K562 (cell line): ENCODE measurements around the gene CD55. TPM values are rescaled to one million over a fixed set of nuclear protein-coding genes. Genes with fewer than 3 reads are reported as not detected.

ENCODE experiments used
- ARID2 ChIP-seq: fragments of 450-650 bp; IDR thresholded peaks from 2 replicates; pipeline ENCODE4 v1.6.1; 2017; ENCODE audit warnings: antibody characterized with exemption, mild to moderate bottlenecking
- CHCHD3 ChIP-seq: fragments of 250-450 bp; sonication (Bioruptor Pico); IDR thresholded peaks from 2 replicates; pipeline ENCODE4 v2.1.2; 2022; ENCODE audit warnings: mild to moderate bottlenecking
- LEF1 ChIP-seq: fragments of 450-650 bp; IDR thresholded peaks from 2 replicates; pipeline ENCODE4 v1.6.1; 2016; ENCODE audit warnings: mild to moderate bottlenecking
- MAFF ChIP-seq: IDR thresholded peaks from 2 replicates; pipeline ENCODE4 v1.6.1; 2012; ENCODE audit warnings: low read length, improper control_type of control experiment
- NFYB ChIP-seq: IDR thresholded peaks from 2 replicates; pipeline ENCODE4 v1.6.1; 2011; ENCODE audit warnings: mild to moderate bottlenecking, moderate library complexity; ENCODE audit not compliant: insufficient read length; ENCODE audit errors: extremely low read depth
- PHF20 ChIP-seq: fragments of 450-650 bp; IDR thresholded peaks from 2 replicates; pipeline ENCODE4 v1.6.1; 2018; ENCODE audit not compliant: partially characterized antibody
- PKNOX1 ChIP-seq: fragments of 450-650 bp; IDR thresholded peaks from 2 replicates; pipeline ENCODE4 v1.6.1; 2016
- POLR2A ChIP-seq: fragments of 450-650 bp; conservative IDR thresholded peaks from 2 replicates; pipeline ENCODE4 v1.6.1; 2016
- SAFB ChIP-seq: fragments of 200-400 bp; formaldehyde crosslinking; IDR thresholded peaks from 2 replicates; pipeline ENCODE4 v1.6.1; 2017; ENCODE audit warnings: low read depth, low read length, borderline replicate concordance
- SMARCA5 ChIP-seq: fragments of 450-650 bp; IDR thresholded peaks from 2 replicates; pipeline ENCODE4 v1.6.1; 2016
- STAG1 ChIP-seq: sonication (generic); formaldehyde crosslinking; IDR thresholded peaks from 2 replicates; pipeline ENCODE4 v1.5.0; 2020; ENCODE audit warnings: missing genetic modification reagents, borderline replicate concordance
- ZNF589 ChIP-seq: fragments of 200-800 bp; sonication (Bioruptor generic); IDR thresholded peaks from 2 replicates; pipeline ENCODE4 v1.6.1; 2016; ENCODE audit warnings: low read depth, missing genetic modification characterization, missing compliant biosample characterization
- ZNF639 ChIP-seq, 2 experiments: fragments of 200-800 bp in 1 of 2; sonication (Bioruptor generic) in 1 of 2; sonication (generic) in 1 of 2; formaldehyde crosslinking in 1 of 2; IDR thresholded peaks in 1 of 2; conservative IDR thresholded peaks in 1 of 2; 2 replicates each; pipeline versions ENCODE4 v1.5.0 to v1.6.1; 2016 to 2020; ENCODE audit warnings: missing compliant biosample characterization in 1 of 2, missing genetic modification characterization in 1 of 2, missing genetic modification reagents in 1 of 2
- ZNF699 ChIP-seq: fragments of 250-450 bp; sonication (Bioruptor Pico); IDR thresholded peaks from 2 replicates; pipeline ENCODE4 v1.8.0; 2021; ENCODE audit warnings: mild to moderate bottlenecking, moderate library complexity; ENCODE audit not compliant: insufficient replicate concordance
- ZNF717 ChIP-seq: fragments of 250-450 bp; sonication (Bioruptor Pico); IDR thresholded peaks from 2 replicates; pipeline ENCODE4 v1.5.0; 2021
- polyA plus RNA-seq, 8 experiments: library from polyadenylated mRNA; depleted of rRNA in 4 of 8; stranded (reverse) in 5 of 8; unstranded in 3 of 8; fragments of >200 nt; fragmentation: Nextera tagmentation in 2 of 8; fragmentation: Illumina TruSeq in 1 of 8; extraction: Ambion mirVana in 2 of 8; extraction: Trizol in 1 of 8; gene quantifications; 2 replicates each; pipeline versions ENCODE4 v1.2.1 to v1.2.3, GENCODE V29; 2011 to 2014; ENCODE audit warnings: inconsistent platforms in 1 of 8, missing spikeins in 1 of 8
- total RNA-seq, 7 experiments: library from RNA; depleted of rRNA in 6 of 7; stranded (reverse); fragments of >200 nt in 6 of 7; fragmentation: Illumina TruSeq in 2 of 7; extraction: Trizol in 2 of 7; gene quantifications; 2 replicates each; pipeline versions ENCODE4 v1.2.1 to v1.2.3, GENCODE V29; 2011 to 2021; ENCODE audit warnings: low replicate concordance in 1 of 7
- TF ChIP-seq, protein P1 (sequence below): sonication (generic); formaldehyde crosslinking; IDR thresholded peaks from 2 replicates; pipeline ENCODE4 v1.8.0; 2023; ENCODE audit warnings: missing genetic modification reagents, mild to moderate bottlenecking, borderline replicate concordance
- TF ChIP-seq, protein P2 (sequence below), 2 experiments: fragments of 150-350 bp in 1 of 2; IDR thresholded peaks; 2 replicates each; pipeline ENCODE4 v1.6.1; 2012 to 2016; ENCODE audit warnings: low read depth in 2 of 2, low read length in 2 of 2, mild to moderate bottlenecking in 1 of 2, moderate library complexity in 1 of 2

CD55 gene
- total and polyA plus RNA-seq, 9 of the 15 experiments (the other 6 are each of a cell fraction or from before 2014, with no cell fraction given), result 17.7 to 150 (median 97.0) TPM

DNA sequence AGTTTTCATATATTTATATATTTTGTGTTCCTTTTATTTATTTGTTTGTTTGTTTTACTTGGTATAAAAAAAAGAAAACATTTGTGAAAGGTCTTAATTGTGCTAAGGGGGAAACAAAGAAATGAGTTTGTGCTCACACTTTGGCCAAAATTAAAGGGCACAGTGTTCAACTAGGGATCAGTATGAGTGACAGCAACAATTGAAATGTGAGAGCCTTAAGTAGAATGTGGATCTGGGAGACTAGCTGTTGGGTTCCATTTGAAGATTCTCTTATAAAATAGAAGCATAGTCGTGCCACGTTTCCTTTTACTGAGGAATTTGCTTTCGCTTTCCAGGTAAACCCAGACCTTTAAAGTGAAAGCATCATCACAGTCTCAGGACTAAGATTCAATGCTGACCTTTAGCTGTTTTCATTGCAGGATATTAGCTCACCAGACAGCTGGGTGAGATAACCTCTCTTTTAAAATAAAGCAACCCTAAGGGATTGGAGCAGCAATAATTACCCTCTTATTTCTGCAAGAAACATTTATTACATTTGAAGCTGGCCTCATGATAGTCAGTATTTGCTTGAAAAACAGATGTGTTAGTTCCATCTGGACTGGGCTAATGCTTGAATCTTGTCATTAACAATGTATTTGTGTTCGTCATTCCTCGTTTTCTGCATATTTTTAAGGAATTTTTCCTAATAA is 37.1 kb upstream of the CD55 start (continued):
- TF ChIP-seq PKNOX1, result peak; percentile 64
- no peak for TF ChIP-seq ZNF699 (CRISPR knock-in tag)
- TF ChIP-seq ZNF639 (CRISPR knock-in tag; conservative IDR thresholded peaks at IDR 0.05 in 1 of 2, IDR thresholded peaks at IDR 0.05 in 1 of 2), result no peak
- no peak for TF ChIP-seq ZNF717
- TF ChIP-seq MAFF, result no peak
- TF ChIP-seq ZNF589 (CRISPR knock-in tag), result peak; percentile 79; the same call in 1 of the 2 replicates
- TF ChIP-seq, protein P1, sequence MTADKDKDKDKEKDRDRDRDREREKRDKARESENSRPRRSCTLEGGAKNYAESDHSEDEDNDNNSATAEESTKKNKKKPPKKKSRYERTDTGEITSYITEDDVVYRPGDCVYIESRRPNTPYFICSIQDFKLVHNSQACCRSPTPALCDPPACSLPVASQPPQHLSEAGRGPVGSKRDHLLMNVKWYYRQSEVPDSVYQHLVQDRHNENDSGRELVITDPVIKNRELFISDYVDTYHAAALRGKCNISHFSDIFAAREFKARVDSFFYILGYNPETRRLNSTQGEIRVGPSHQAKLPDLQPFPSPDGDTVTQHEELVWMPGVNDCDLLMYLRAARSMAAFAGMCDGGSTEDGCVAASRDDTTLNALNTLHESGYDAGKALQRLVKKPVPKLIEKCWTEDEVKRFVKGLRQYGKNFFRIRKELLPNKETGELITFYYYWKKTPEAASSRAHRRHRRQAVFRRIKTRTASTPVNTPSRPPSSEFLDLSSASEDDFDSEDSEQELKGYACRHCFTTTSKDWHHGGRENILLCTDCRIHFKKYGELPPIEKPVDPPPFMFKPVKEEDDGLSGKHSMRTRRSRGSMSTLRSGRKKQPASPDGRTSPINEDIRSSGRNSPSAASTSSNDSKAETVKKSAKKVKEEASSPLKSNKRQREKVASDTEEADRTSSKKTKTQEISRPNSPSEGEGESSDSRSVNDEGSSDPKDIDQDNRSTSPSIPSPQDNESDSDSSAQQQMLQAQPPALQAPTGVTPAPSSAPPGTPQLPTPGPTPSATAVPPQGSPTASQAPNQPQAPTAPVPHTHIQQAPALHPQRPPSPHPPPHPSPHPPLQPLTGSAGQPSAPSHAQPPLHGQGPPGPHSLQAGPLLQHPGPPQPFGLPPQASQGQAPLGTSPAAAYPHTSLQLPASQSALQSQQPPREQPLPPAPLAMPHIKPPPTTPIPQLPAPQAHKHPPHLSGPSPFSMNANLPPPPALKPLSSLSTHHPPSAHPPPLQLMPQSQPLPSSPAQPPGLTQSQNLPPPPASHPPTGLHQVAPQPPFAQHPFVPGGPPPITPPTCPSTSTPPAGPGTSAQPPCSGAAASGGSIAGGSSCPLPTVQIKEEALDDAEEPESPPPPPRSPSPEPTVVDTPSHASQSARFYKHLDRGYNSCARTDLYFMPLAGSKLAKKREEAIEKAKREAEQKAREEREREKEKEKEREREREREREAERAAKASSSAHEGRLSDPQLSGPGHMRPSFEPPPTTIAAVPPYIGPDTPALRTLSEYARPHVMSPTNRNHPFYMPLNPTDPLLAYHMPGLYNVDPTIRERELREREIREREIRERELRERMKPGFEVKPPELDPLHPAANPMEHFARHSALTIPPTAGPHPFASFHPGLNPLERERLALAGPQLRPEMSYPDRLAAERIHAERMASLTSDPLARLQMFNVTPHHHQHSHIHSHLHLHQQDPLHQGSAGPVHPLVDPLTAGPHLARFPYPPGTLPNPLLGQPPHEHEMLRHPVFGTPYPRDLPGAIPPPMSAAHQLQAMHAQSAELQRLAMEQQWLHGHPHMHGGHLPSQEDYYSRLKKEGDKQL (CRISPR knock-in tag), result no peak
- no peak for TF ChIP-seq CHCHD3
- TF ChIP-seq STAG1 (CRISPR knock-in tag), result no peak
- TF ChIP-seq, protein P2, sequence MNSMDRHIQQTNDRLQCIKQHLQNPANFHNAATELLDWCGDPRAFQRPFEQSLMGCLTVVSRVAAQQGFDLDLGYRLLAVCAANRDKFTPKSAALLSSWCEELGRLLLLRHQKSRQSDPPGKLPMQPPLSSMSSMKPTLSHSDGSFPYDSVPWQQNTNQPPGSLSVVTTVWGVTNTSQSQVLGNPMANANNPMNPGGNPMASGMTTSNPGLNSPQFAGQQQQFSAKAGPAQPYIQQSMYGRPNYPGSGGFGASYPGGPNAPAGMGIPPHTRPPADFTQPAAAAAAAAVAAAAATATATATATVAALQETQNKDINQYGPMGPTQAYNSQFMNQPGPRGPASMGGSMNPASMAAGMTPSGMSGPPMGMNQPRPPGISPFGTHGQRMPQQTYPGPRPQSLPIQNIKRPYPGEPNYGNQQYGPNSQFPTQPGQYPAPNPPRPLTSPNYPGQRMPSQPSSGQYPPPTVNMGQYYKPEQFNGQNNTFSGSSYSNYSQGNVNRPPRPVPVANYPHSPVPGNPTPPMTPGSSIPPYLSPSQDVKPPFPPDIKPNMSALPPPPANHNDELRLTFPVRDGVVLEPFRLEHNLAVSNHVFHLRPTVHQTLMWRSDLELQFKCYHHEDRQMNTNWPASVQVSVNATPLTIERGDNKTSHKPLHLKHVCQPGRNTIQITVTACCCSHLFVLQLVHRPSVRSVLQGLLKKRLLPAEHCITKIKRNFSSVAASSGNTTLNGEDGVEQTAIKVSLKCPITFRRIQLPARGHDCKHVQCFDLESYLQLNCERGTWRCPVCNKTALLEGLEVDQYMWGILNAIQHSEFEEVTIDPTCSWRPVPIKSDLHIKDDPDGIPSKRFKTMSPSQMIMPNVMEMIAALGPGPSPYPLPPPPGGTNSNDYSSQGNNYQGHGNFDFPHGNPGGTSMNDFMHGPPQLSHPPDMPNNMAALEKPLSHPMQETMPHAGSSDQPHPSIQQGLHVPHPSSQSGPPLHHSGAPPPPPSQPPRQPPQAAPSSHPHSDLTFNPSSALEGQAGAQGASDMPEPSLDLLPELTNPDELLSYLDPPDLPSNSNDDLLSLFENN (IDR thresholded peaks at IDR 0.05; ENCODE audit: low read depth in 2 of 2, low read length in 2 of 2), result no peak
- TF ChIP-seq POLR2A, result no peak
- no peak for TF ChIP-seq PHF20
- TF ChIP-seq SMARCA5, result no peak
- no peak for TF ChIP-seq SAFB
- TF ChIP-seq NFYB, result no peak
- TF ChIP-seq LEF1, result no peak
- TF ChIP-seq ARID2, result no peak
